Neural progenitor cell (in vitro differentiated cells): Measurements from ENCODE around the gene ACBD6.

Experiments used
- EZH2 ChIP-seq: fragments of 200-600 bp; sonication (generic); IDR thresholded peaks from 2 replicates; pipeline ENCODE4 v1.6.1; 2017; ENCODE audit warnings: antibody characterized with exemption, mild to moderate bottlenecking, moderate library complexity
- EZH2phosphoT487 ChIP-seq: fragments of 200-600 bp; sonication (generic); IDR thresholded peaks from 2 replicates; pipeline ENCODE4 v1.6.1; 2017; ENCODE audit warnings: antibody characterized with exemption
- TF ChIP-seq, protein P1 (sequence below): fragments of 200-600 bp; sonication (generic); IDR thresholded peaks from 2 replicates; pipeline ENCODE4 v1.5.1; 2017; ENCODE audit warnings: antibody characterized with exemption, mild to moderate bottlenecking

DNA sequence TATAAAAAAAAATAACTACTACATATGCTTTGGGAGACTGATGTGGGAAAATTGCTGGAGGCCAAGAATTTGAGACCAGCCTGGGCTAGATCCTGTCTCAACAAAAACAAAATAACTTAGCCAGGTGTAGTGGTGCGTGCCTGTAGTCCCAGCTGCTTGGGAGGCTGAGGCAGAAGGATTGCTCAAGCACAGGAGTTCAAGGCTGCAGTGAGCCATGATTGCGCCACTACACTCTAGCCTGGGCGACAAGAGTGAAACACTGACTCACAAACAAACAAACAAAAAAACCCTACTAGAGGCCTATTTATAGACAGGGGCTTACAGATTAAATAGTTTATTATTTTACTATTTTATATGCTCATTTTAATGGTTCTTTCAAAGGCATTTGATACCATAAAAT is 192.3 kb downstream of the ACBD6 start:
- TF ChIP-seq EZH2 (no peak), EZH2phosphoT487 (no peak)
- TF ChIP-seq, protein P1, sequence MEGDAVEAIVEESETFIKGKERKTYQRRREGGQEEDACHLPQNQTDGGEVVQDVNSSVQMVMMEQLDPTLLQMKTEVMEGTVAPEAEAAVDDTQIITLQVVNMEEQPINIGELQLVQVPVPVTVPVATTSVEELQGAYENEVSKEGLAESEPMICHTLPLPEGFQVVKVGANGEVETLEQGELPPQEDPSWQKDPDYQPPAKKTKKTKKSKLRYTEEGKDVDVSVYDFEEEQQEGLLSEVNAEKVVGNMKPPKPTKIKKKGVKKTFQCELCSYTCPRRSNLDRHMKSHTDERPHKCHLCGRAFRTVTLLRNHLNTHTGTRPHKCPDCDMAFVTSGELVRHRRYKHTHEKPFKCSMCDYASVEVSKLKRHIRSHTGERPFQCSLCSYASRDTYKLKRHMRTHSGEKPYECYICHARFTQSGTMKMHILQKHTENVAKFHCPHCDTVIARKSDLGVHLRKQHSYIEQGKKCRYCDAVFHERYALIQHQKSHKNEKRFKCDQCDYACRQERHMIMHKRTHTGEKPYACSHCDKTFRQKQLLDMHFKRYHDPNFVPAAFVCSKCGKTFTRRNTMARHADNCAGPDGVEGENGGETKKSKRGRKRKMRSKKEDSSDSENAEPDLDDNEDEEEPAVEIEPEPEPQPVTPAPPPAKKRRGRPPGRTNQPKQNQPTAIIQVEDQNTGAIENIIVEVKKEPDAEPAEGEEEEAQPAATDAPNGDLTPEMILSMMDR: no peak
